ENCODE results near the gene CPXM1. TPM values are rescaled to one million over a fixed set of nuclear protein-coding genes. Genes with fewer than 3 reads are reported as not detected.

The CPXM1 gene
- total and polyA plus RNA-seq, 10 of the 15 experiments (the other 5 are each of a cell fraction or from before 2014, with no cell fraction given) = 0.22 to 3.9 (median 0.63) TPM; not detected in 2

DNA sequence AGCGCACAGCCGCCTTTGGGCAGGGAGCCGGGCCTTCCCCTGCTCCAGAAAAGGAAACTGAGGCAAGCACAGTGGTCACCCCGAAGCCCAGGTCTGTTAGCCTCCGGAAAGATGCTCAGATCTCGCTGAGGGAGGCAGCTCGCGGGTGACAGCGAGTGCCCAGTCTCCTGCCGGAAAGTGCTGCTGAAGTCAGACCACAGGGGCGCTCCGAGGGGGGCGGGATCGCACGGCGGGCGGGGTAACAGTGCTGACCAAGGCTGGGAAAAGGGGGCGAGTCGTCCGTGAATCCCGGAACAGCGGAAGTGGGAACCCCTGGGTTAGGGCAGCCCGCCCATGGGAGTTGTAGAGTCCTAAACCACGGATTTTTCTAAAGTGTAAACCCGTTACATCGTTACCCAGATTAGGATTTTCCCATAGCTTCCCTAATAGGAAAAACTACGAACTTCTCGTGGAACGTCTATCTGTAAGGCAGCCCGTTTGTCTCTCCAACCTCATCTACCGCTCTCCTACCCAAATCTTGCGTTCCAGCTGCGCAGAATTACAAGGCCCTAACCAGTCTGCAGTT is 40.6 kb upstream of the CPXM1 start:
- DNase-seq (ENCODE audit: low read depth, low spot score) = no peak
- BruUV-seq (replicated peaks) = TSS peak; percentile 81
- ChIA-PET RAD21 (ENCODE audit: unreplicated experiment) (no interaction called here), POLR2A (interaction anchor here (0.6 to 1.3 kb wide), 4 partner anchors 30 to 189 kb away, joined by 3 to 4 read pairs (median 4); partner anchors contain the start of gene PTPRA), SMC1A (ENCODE audit: uncharacterized antibody, unreplicated experiment) (no interaction called here), CTCF (interaction anchor here (0.7 kb wide), 1 partner anchor 271 kb away, joined by 3 read pairs; no protein-coding TSS in a partner anchor)
- peak overlapping the region; percentile 99 for H3K4me3 ChIP-seq
- H4K20me1 ChIP-seq (ENCODE audit: control insufficient read depth, insufficient read depth) = no peaks in the 10 kb centered on the region
- ATAC-seq = peak; percentile 59
- 11% methylated on average over 32 of the region's 33 CpGs for WGBS (ENCODE audit: insufficient coverage, insufficient replicate concordance, low lambda C conversion rate, missing lambda C conversion rate)
- in situ Hi-C loops (cut with MboI) = no loop called here
- H3K79me2 ChIP-seq (ENCODE audit: control insufficient read depth, insufficient read depth, low read length) = peaks cover 6% of the 10 kb centered on the region; the same call in 1 of the 2 replicates
- H3K9me3 ChIP-seq (replicated peaks; ENCODE audit: control insufficient read depth, insufficient read depth, low read length) = no peaks in the 10 kb centered on the region
- H3K36me3 ChIP-seq (ENCODE audit: control insufficient read depth in 2 of 2, insufficient read depth in 2 of 2, low read length in 1 of 2) = no peaks in the 10 kb centered on the region
- H3K27me3 ChIP-seq (replicated peaks in 1 of 2; ENCODE audit: control insufficient read depth in 2 of 2, insufficient read depth in 2 of 2, low read length in 1 of 2) = no peaks in the 10 kb centered on the region
- peak overlapping the region; percentile 68 for H3K4me2 ChIP-seq (ENCODE audit: control insufficient read depth, insufficient read depth)
- H3K9ac ChIP-seq (ENCODE audit: control insufficient read depth, insufficient read depth, low read length) = peak overlapping the region; percentile 82
- peak overlapping the region; percentile 98 for H2AFZ ChIP-seq (ENCODE audit: control insufficient read depth, low read depth, low read length)
- intact Hi-C loops (cut with micrococcal nuclease; ENCODE audit: unreplicated experiment) = loop anchor here (5.0 kb wide), 1 partner anchor 71 kb away; no protein-coding TSS in a partner anchor
- peak overlapping the region; percentile 64 for H3K27ac ChIP-seq (ENCODE audit: control insufficient read depth, insufficient read depth)
- FAIRE-seq = no peak
- TF ChIP-seq HDAC6 (IDR thresholded peaks at IDR 0.05; ENCODE audit: unreplicated experiment) = peak; percentile 11
- TF ChIP-seq MXI1 (IDR thresholded peaks at IDR 0.05; ENCODE audit: low read depth, low read length) = 0 out of 2 replicates have a peak, but pooled peaks have one; percentile 14
- TF ChIP-seq RAD51 (IDR thresholded peaks at IDR 0.05) = no peak
- no peak for TF ChIP-seq MEF2A (IDR thresholded peaks at IDR 0.05; ENCODE audit: insufficient read depth, low read depth, low read length)
- TF ChIP-seq, protein P1, sequence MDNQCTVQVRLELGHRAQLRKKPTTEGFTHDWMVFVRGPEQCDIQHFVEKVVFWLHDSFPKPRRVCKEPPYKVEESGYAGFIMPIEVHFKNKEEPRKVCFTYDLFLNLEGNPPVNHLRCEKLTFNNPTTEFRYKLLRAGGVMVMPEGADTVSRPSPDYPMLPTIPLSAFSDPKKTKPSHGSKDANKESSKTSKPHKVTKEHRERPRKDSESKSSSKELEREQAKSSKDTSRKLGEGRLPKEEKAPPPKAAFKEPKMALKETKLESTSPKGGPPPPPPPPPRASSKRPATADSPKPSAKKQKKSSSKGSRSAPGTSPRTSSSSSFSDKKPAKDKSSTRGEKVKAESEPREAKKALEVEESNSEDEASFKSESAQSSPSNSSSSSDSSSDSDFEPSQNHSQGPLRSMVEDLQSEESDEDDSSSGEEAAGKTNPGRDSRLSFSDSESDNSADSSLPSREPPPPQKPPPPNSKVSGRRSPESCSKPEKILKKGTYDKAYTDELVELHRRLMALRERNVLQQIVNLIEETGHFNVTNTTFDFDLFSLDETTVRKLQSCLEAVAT (IDR thresholded peaks at IDR 0.05) = peak; percentile 76; the same call in 1 of the 2 replicates
- TF ChIP-seq GATAD2B (conservative IDR thresholded peaks at IDR 0.05; ENCODE audit: low read depth) = 0 out of 2 replicates have a peak, but pooled peaks have one; percentile 23
- TF ChIP-seq IKZF2 (IDR thresholded peaks at IDR 0.05) = peak; percentile 23 to 37; a peak in 1 of 4 replicates
- TF ChIP-seq, protein P2, sequence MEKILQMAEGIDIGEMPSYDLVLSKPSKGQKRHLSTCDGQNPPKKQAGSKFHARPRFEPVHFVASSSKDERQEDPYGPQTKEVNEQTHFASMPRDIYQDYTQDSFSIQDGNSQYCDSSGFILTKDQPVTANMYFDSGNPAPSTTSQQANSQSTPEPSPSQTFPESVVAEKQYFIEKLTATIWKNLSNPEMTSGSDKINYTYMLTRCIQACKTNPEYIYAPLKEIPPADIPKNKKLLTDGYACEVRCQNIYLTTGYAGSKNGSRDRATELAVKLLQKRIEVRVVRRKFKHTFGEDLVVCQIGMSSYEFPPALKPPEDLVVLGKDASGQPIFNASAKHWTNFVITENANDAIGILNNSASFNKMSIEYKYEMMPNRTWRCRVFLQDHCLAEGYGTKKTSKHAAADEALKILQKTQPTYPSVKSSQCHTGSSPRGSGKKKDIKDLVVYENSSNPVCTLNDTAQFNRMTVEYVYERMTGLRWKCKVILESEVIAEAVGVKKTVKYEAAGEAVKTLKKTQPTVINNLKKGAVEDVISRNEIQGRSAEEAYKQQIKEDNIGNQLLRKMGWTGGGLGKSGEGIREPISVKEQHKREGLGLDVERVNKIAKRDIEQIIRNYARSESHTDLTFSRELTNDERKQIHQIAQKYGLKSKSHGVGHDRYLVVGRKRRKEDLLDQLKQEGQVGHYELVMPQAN (conservative IDR thresholded peaks at IDR 0.05) = peak; percentile 37; the same call in 1 of the 2 replicates
- H3K4me1 ChIP-seq (ENCODE audit: control insufficient read depth, insufficient read depth, low read length) = peaks cover 14% of the 10 kb centered on the region
